Prostate gland (tissue), 2 donors: ENCODE measurements around the gene SLC22A4. TPM values are rescaled to one million over a fixed set of nuclear protein-coding genes. Genes with fewer than 3 reads are reported as not detected.

Experiments used
- DNase-seq: peaks from one replicate; pipeline ENCODE4 v3.0.0-alpha.2; 2019; ENCODE audit warnings: low spot score
- H3K27ac ChIP-seq, 2 donors: fragments of 200-600 bp; sonication (generic); 2 replicates each; pipeline ENCODE4 v1.5.1; 2017 to 2019
- H3K27me3 ChIP-seq: fragments of 200-600 bp; sonication (generic); replicated peaks from 2 replicates; pipeline ENCODE4 v1.5.1; 2019; ENCODE audit not compliant: insufficient read depth
- H3K36me3 ChIP-seq, 2 donors: fragments of 200-600 bp; sonication (generic); 1 replicate in 1 of 2; 2 replicates in 1 of 2; pipeline versions ENCODE4 v1.5.1 to v1.8.1; 2017 to 2019
- H3K4me1 ChIP-seq: fragments of 200-600 bp; sonication (generic); replicated peaks from 2 replicates; pipeline ENCODE4 v1.5.1; 2019
- H3K4me3 ChIP-seq, 2 donors: fragments of 200-600 bp; sonication (generic); 2 replicates each; pipeline ENCODE4 v1.5.1; 2017 to 2019
- H3K9me3 ChIP-seq: fragments of 200-600 bp; sonication (generic); 2 replicates; pipeline ENCODE4 v1.5.1; 2017
- POLR2A ChIP-seq: fragments of 450-650 bp; IDR thresholded peaks from one replicate; pipeline ENCODE4 v1.6.1; 2016; ENCODE audit warnings: antibody characterized with exemption, mild to moderate bottlenecking
- POLR2AphosphoS5 ChIP-seq: sonication (generic); formaldehyde crosslinking; IDR thresholded peaks from one replicate; pipeline ENCODE4 v1.6.1; 2017; ENCODE audit warnings: antibody characterized with exemption
- WGBS: methylation state at CpG from one replicate; pipeline ENCODE4 v1.1.5; 2018; 5-methylcytosine and 5-hydroxymethylcytosine counted together
- intact Hi-C: fragments of 100-400 bp; cut with DNase I; formaldehyde crosslinking; loops from one replicate; pipeline ENCODE4 v1.14.2; 2022
- total RNA-seq, 2 donors: library from RNA; depleted of rRNA; stranded (reverse); fragments of >200 nt; gene quantifications; one replicate each; pipeline ENCODE4 v1.1.0, GENCODE V29; 2016
- TF ChIP-seq, protein P1 (sequence below), 4 experiments: fragments of 200-600 bp in 2 of 4; fragments of 450-650 bp in 2 of 4; sonication (generic) in 2 of 4; IDR thresholded peaks; 1 replicate in 3 of 4; 2 replicates in 1 of 4; pipeline ENCODE4 v1.5.1; 2016 to 2019; ENCODE audit warnings: antibody characterized with exemption in 4 of 4, mild to moderate bottlenecking in 2 of 4, moderate library complexity in 2 of 4

The SLC22A4 gene
- total RNA-seq, 2 donors from 2014 or later, result 5.5 to 8.2 TPM

DNA sequence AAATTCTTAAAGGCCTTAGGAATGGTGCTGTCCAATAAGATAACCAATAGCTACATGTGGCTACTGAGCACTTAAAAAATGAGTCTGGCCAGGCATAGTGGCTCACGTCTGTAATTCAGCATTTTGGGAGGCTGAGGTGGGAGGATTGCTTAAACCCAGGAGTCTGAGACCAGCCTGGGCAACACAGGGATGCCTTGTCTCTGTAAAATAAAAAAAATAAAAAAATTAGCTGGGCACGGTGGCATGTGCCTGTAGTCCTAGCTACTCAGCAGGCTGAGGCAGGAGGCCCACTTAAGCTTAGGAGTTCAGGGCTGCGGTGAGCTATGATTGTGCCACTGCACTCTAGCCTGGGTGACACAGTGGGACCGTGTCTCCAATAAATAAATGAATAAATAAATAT is 74.0 kb downstream of the SLC22A4 start:
- 71% methylated on average over 4 of the region's 4 CpGs for WGBS
- Histone ChIP-seq H3K4me1 (no peaks in the 10 kb centered on the region), H3K36me3 (no peaks in the 10 kb centered on the region), H3K27ac (peak overlapping the region; percentile 15 to 27), H3K4me3 (no peak overlapping the region), H3K27me3 (no peaks in the 10 kb centered on the region), H3K9me3 (no peaks in the 10 kb centered on the region)
- DNase-seq, result no peak
- TF ChIP-seq POLR2AphosphoS5 (no peak), POLR2A (no peak)
- TF ChIP-seq, protein P1, sequence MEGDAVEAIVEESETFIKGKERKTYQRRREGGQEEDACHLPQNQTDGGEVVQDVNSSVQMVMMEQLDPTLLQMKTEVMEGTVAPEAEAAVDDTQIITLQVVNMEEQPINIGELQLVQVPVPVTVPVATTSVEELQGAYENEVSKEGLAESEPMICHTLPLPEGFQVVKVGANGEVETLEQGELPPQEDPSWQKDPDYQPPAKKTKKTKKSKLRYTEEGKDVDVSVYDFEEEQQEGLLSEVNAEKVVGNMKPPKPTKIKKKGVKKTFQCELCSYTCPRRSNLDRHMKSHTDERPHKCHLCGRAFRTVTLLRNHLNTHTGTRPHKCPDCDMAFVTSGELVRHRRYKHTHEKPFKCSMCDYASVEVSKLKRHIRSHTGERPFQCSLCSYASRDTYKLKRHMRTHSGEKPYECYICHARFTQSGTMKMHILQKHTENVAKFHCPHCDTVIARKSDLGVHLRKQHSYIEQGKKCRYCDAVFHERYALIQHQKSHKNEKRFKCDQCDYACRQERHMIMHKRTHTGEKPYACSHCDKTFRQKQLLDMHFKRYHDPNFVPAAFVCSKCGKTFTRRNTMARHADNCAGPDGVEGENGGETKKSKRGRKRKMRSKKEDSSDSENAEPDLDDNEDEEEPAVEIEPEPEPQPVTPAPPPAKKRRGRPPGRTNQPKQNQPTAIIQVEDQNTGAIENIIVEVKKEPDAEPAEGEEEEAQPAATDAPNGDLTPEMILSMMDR (IDR thresholded peaks at IDR 0.05), result no peak
- intact Hi-C loops, result no loop called here

DNA sequence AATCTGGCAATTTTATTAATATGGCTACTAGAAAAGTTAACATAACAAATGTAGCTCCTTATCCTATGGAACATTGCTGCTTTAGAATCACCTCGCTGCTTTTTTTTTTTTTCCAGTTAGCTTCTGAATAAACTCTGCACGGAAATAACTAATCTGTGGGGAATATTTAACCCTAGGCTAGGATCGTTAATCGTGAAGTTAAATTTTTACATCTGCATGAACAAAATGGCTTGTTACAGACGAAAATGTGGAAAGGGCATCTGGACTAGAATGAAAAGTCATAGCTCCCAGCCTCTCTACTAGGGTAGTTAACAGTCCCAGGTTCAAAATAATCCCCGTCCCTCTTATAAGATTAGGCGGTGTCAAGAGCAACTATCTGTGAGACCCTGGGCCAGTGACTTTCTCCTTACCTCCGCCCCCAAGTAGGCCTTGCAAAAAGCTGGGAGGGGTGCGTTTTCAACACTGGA is 74.8 kb downstream of the SLC22A4 start:
- no peaks in the 10 kb centered on the region for H3K36me3 ChIP-seq
- no peaks in the 10 kb centered on the region for H3K9me3 ChIP-seq
- H3K27ac ChIP-seq, result peak overlapping the region; percentile 92 to 95
- DNase-seq, result no peak
- H3K27me3 ChIP-seq, result no peaks in the 10 kb centered on the region
- no peaks in the 10 kb centered on the region for H3K4me1 ChIP-seq
- intact Hi-C loops, result no loop called here
- 6% methylated on average over 9 of the region's 9 CpGs for WGBS
- H3K4me3 ChIP-seq, result peak overlapping the region; percentile 70 to 74
- TF ChIP-seq, protein P1 (IDR thresholded peaks at IDR 0.05), result no peak
- TF ChIP-seq POLR2AphosphoS5, result no peak
- TF ChIP-seq POLR2A, result no peak

DNA sequence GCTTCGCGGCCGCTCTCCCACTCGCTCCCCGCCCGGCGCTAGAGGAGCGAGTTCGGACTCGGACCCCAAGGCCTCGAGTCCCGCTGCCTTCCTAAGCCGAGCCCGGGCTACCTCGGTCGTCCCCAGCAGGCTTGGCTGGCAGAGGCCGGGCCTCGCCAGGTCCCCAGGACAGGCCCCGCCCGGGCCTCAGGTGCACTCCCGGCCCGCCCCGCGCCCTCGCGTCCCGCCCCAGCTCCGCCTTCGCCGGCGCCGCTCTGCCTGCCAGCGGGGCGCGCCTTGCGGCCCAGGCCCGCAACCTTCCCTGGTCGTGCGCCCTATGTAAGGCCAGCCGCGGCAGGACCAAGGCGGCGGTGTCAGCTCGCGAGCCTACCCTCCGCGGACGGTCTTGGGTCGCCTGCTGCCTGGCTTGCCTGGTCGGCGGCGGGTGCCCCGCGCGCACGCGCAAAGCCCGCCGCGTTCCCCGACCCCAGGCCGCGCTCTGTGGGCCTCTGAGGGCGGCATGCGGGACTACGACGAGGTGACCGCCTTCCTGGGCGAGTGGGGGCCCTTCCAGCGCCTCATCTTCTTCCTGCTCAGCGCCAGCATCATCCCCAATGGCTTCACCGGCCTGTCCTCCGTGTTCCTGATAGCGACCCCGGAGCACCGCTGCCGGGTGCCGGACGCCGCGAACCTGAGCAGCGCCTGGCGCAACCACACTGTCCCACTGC is 75.4 kb downstream of the SLC22A4 start, which contains the start of gene SLC22A5:
SLC22A5 (plus strand) TSS at position 237 of the 707 bp plus-strand sequence; CDS start at position 500, 263 bp downstream.
- peak within 1 kb of the TSS; percentile 92 to 95 for H3K27ac ChIP-seq
- peak within 1 kb of the TSS; percentile 70 to 74 for H3K4me3 ChIP-seq
- DNase-seq, result peak; percentile 70
- no peaks in the 10 kb centered on the region for H3K27me3 ChIP-seq
- H3K36me3 ChIP-seq, result no peaks in the 10 kb centered on the region
- TF ChIP-seq POLR2A, result peak; percentile 79
- TF ChIP-seq, protein P1 (IDR thresholded peaks at IDR 0.05), result peak in 1 of 4 experiments; percentile 13
- no peak for TF ChIP-seq POLR2AphosphoS5
- intact Hi-C loops, result loop anchor here (5.0 kb wide), 1 partner anchor 77 kb away; the partner anchor contains the start of gene SLC22A4
- H3K4me1 ChIP-seq, result no peaks in the 10 kb centered on the region
- WGBS, result under 1% methylated on average over 74 of the region's 83 CpGs
- no peaks in the 10 kb centered on the region for H3K9me3 ChIP-seq

DNA sequence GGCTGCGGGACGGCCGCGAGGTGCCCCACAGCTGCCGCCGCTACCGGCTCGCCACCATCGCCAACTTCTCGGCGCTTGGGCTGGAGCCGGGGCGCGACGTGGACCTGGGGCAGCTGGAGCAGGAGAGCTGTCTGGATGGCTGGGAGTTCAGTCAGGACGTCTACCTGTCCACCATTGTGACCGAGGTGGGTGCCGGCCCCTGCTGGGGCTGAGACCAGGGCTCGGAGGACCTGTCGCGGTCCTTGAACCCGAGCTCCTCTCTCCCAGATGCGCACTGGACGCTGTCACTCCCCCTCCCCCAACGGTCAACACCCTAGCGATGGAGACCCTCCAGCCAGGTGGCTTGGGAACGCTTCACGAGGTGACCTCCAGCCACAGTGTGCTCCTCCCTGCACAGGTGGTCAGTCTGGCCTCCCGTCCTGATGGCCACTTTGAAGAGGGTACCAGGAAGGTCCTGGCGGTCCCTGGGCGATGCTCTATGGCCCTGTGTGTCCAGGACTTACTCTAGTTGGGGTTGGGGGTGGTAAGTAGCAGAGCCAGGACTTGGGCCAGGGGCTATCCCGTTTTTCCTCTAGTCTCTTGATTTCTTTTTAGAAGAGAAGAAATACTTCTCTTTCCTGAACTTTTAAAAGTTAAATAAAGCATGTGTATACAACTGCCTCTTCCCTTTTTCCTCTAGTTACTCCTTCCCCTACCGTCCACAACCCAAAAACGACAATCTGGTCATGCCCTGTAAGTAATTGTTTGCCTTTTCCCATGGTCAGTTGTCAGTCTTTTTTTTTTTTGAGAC is 76.2 kb downstream of the SLC22A4 start:
- Histone ChIP-seq H3K4me3 (peak overlapping the region; percentile 70 to 74), H3K9me3 (no peaks in the 10 kb centered on the region), H3K36me3 (no peaks in the 10 kb centered on the region), H3K27ac (peak overlapping the region; percentile 92 to 95), H3K4me1 (no peaks in the 10 kb centered on the region), H3K27me3 (no peaks in the 10 kb centered on the region)
- 11% methylated on average over 34 of the region's 34 CpGs for WGBS
- TF ChIP-seq POLR2A, result no peak
- no peak for TF ChIP-seq POLR2AphosphoS5
- TF ChIP-seq, protein P1 (IDR thresholded peaks at IDR 0.05), result no peak
- intact Hi-C loops, result loop anchor here (5.0 kb wide), 1 partner anchor 78 kb away; the partner anchor contains the start of gene SLC22A4
- no peak for DNase-seq
